Stomach (tissue), 9 donors: ENCODE measurements around the gene ZDHHC20. TPM values are rescaled to one million over a fixed set of nuclear protein-coding genes. Genes with fewer than 3 reads are reported as not detected.

Experiments used
- DNase-seq, 2 donors: peaks; one replicate each; pipeline versions ENCODE4 v3.0.0 to v3.0.0-alpha.2; 2013 to 2019
- H3K27ac ChIP-seq, 5 donors: fragments of 200-600 bp in 4 of 5; sonication (generic) in 4 of 5; one replicate each; pipeline ENCODE4 v1.5.1; 2013 to 2019; ENCODE audit warnings: mild to moderate bottlenecking in 1 of 5, moderate library complexity in 1 of 5
- H3K27me3 ChIP-seq, 3 donors: fragments of 200-600 bp; sonication (generic); one replicate each; pipeline ENCODE4 v1.5.1; 2017 to 2019; ENCODE audit warnings: mixed run types in 1 of 3
- H3K36me3 ChIP-seq, 4 donors: fragments of 200-600 bp; sonication (generic); 1 replicate in 3 of 4; 2 replicates in 1 of 4; pipeline ENCODE4 v1.5.1; 2016 to 2019
- H3K4me1 ChIP-seq, 4 donors: fragments of 200-600 bp; sonication (generic); one replicate each; pipeline ENCODE4 v1.5.1; 2016 to 2019
- H3K4me3 ChIP-seq, 4 donors: fragments of 200-600 bp; sonication (generic) in 3 of 4; one replicate each; pipeline ENCODE4 v1.5.1; 2016 to 2019; ENCODE audit warnings: mild to moderate bottlenecking in 1 of 4
- H3K9me3 ChIP-seq, 4 donors: fragments of 200-600 bp; sonication (generic); one replicate each; pipeline ENCODE4 v1.5.1; 2016 to 2019
- CTCF ChIP-seq, 7 experiments: fragments of 450-650 bp in 4 of 7; fragments of 200-600 bp in 3 of 7; sonication (generic) in 3 of 7; IDR thresholded peaks; one replicate each; pipeline ENCODE4 v1.5.1; 2016 to 2019; ENCODE audit warnings: antibody characterized with exemption in 7 of 7, control low read depth in 2 of 7, mild to moderate bottlenecking in 1 of 7
- EP300 ChIP-seq: sonication (generic); formaldehyde crosslinking; IDR thresholded peaks from one replicate; pipeline ENCODE4 v1.6.1; 2017; ENCODE audit warnings: antibody characterized with exemption
- POLR2A ChIP-seq, 4 donors: fragments of 450-650 bp; IDR thresholded peaks; one replicate each; pipeline ENCODE4 v1.6.1; 2016; ENCODE audit warnings: antibody characterized with exemption in 4 of 4, control low read depth in 2 of 4, mild to moderate bottlenecking in 1 of 4, moderate library complexity in 1 of 4
- POLR2AphosphoS5 ChIP-seq, 3 donors: sonication (generic); formaldehyde crosslinking; IDR thresholded peaks; one replicate each; pipeline ENCODE4 v1.6.1; 2016; ENCODE audit warnings: antibody characterized with exemption in 3 of 3
- WGBS, 5 donors: extraction: QIAGEN DNeasy Blood & Tissue Kit in 3 of 5; methylation state at CpG; one replicate each; pipeline versions ENCODE4 v1.1.5 to v1.1.7; 2013 to 2018; 5-methylcytosine and 5-hydroxymethylcytosine counted together
- intact Hi-C: fragments of 100-400 bp; cut with DNase I; formaldehyde crosslinking; loops from one replicate; pipeline ENCODE4 v1.15.1; 2023; ENCODE audit warnings: low total_unique reads
- polyA plus RNA-seq, 3 donors: library from polyadenylated mRNA; stranded (reverse); fragments of 200-250 nt; gene quantifications; one replicate each; pipeline ENCODE4 v1.2.3, GENCODE V29; 2013
- total RNA-seq, 5 donors: library from RNA; depleted of rRNA; stranded (reverse); fragments of >200 nt; gene quantifications; one replicate each; pipeline versions ENCODE4 v1.1.0 to v1.2.3, GENCODE V29; 2014 to 2016
- donor health status: healthy with polysubstance abuse.
- donor health status: Bipolar disorder and iron deficiency.
- donor health status: healthy.

Gene ZDHHC20
- total and polyA plus RNA-seq, 8 donors = 13.9 to 329 (median 37.7) TPM

- Histone ChIP-seq H3K9me3 (peaks cover 0 to 7% (median 0%) of the 10 kb centered on the region in 4 donors), H3K4me1 (peaks cover 0 to 14% (median 6%) of the 10 kb centered on the region in 4 donors), H3K4me3 (no peak overlapping the region), H3K27ac (no peak overlapping the region), H3K27me3 (no peaks in the 10 kb centered on the region), H3K36me3 (no peaks in the 10 kb centered on the region)
- WGBS, 5 donors = 73 to 76% (median 74%) methylated on average over 8 of the region's 8 CpGs
- intact Hi-C loops = no loop called here
- DNase-seq = no peak
- TF ChIP-seq CTCF (IDR thresholded peaks at IDR 0.05) (no peak), POLR2A (IDR thresholded peaks at IDR 0.05) (no peak), POLR2AphosphoS5 (IDR thresholded peaks at IDR 0.05) (no peak), EP300 (no peak)
These were observed 128.8 kb downstream of the ZDHHC20 start for GRCh38 chr13:21330126-21330861.

GRCh38 chr13:21328836-21329477 is 130.1 kb downstream of the ZDHHC20 start:
- H3K9me3 ChIP-seq = no peaks in the 10 kb centered on the region
- DNase-seq = no peak
- WGBS, 5 donors = 57 to 84% (median 74%) methylated on average over 6 of the region's 6 CpGs
- H3K36me3 ChIP-seq = no peaks in the 10 kb centered on the region
- intact Hi-C loops = no loop called here
- no peak overlapping the region for H3K27ac ChIP-seq
- no peaks in the 10 kb centered on the region for H3K27me3 ChIP-seq
- TF ChIP-seq EP300 (no peak), POLR2A (IDR thresholded peaks at IDR 0.05) (no peak), POLR2AphosphoS5 (IDR thresholded peaks at IDR 0.05) (no peak), CTCF (IDR thresholded peaks at IDR 0.05) (no peak)
- no peak overlapping the region for H3K4me3 ChIP-seq
- peaks cover 0 to 14% (median 6%) of the 10 kb centered on the region in 4 donors for H3K4me1 ChIP-seq

GRCh38 chr13:21328201-21328600 is 130.9 kb downstream of the ZDHHC20 start:
- no peak for DNase-seq
- intact Hi-C loops = no loop called here
- no peak overlapping the region for H3K27ac ChIP-seq
- TF ChIP-seq CTCF (IDR thresholded peaks at IDR 0.05) (no peak), EP300 (no peak), POLR2AphosphoS5 (IDR thresholded peaks at IDR 0.05) (no peak), POLR2A (IDR thresholded peaks at IDR 0.05) (no peak)
- 55 to 78% (median 71%) methylated on average over 5 to 6 of the region's 6 CpGs for WGBS, 5 donors
- no peak overlapping the region for H3K4me3 ChIP-seq
- H3K4me1 ChIP-seq = peaks cover 0 to 14% (median 6%) of the 10 kb centered on the region in 4 donors
- no peaks in the 10 kb centered on the region for H3K9me3 ChIP-seq
- no peaks in the 10 kb centered on the region for H3K27me3 ChIP-seq
- no peaks in the 10 kb centered on the region for H3K36me3 ChIP-seq

GRCh38 chr13:21326155-21327031 is 132.7 kb downstream of the ZDHHC20 start:
- peak overlapping the region; percentile 41 to 58 (median 48) for H3K4me3 ChIP-seq
- no peaks in the 10 kb centered on the region for H3K27me3 ChIP-seq
- peak; percentile 52 to 75 for DNase-seq
- intact Hi-C loops = no loop called here
- no peaks in the 10 kb centered on the region for H3K36me3 ChIP-seq
- H3K9me3 ChIP-seq = no peaks in the 10 kb centered on the region
- no peak for TF ChIP-seq CTCF (IDR thresholded peaks at IDR 0.05)
- TF ChIP-seq POLR2AphosphoS5 (IDR thresholded peaks at IDR 0.05) = no peak
- TF ChIP-seq POLR2A (IDR thresholded peaks at IDR 0.05) = no peak
- no peak for TF ChIP-seq EP300
- H3K27ac ChIP-seq = peak overlapping the region in 2 of 5 donors; percentile 2 to 66
- H3K4me1 ChIP-seq = peaks cover 0 to 14% (median 6%) of the 10 kb centered on the region in 4 donors
- 17 to 39% (median 22%) methylated on average over 30 to 52 of the region's 52 CpGs for WGBS, 5 donors
